GM12865 (cell line): Measurements from ENCODE around the gene FUT6.
A peak's percentile ranks its signal among the peaks of the same experiment; 100 is the strongest.

ENCODE experiments used
- DNase-seq: peaks from one replicate; pipeline ENCODE4 v3.0.0; 2010; ENCODE audit warnings: low read depth
- H3K4me3 ChIP-seq: 2 replicates; pipeline ENCODE4 v1.5.1; 2011; ENCODE audit warnings: mild to moderate bottlenecking, low read depth, low read length, control low read depth
- TF ChIP-seq, protein P1 (sequence below): IDR thresholded peaks from 2 replicates; pipeline ENCODE4 v1.5.1; 2011; ENCODE audit warnings: low read length, control low read depth, low read depth, inconsistent platforms; ENCODE audit not compliant: insufficient read depth; ENCODE audit errors: missing control alignments

FUT6 gene

DNA sequence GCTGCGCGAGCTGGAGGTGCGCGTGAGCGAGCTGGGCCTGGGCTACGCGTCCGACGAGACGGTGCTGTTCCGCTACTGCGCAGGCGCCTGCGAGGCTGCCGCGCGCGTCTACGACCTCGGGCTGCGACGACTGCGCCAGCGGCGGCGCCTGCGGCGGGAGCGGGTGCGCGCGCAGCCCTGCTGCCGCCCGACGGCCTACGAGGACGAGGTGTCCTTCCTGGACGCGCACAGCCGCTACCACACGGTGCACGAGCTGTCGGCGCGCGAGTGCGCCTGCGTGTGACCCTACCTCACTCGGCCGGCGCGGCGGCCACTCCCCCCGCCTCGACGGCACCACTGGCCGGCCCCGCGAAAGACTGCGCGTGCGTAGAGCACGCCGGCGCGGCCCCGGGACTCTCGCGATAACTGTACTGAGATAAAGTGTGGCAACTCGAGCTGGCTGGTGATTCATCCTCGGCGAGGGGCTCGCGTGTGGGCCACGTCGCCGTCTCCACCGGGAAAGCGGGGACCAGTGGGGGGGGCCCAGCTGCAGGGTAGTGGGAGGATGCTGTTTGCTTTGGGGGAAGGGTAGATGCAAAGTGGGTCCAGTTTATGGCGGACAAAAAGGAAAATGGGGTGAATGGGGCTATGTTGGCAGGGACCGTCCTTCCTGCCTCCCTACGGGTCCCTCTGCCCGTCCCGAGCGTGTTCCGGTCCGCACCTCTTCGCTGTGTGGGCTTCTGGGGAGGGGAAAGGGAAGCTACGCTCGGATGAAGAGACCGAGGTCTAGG is 11.4 kb downstream of the FUT6 start:
- H3K4me3 ChIP-seq, result peak overlapping the region; percentile 56
- TF ChIP-seq, protein P1, sequence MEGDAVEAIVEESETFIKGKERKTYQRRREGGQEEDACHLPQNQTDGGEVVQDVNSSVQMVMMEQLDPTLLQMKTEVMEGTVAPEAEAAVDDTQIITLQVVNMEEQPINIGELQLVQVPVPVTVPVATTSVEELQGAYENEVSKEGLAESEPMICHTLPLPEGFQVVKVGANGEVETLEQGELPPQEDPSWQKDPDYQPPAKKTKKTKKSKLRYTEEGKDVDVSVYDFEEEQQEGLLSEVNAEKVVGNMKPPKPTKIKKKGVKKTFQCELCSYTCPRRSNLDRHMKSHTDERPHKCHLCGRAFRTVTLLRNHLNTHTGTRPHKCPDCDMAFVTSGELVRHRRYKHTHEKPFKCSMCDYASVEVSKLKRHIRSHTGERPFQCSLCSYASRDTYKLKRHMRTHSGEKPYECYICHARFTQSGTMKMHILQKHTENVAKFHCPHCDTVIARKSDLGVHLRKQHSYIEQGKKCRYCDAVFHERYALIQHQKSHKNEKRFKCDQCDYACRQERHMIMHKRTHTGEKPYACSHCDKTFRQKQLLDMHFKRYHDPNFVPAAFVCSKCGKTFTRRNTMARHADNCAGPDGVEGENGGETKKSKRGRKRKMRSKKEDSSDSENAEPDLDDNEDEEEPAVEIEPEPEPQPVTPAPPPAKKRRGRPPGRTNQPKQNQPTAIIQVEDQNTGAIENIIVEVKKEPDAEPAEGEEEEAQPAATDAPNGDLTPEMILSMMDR, result no peak
- peak; percentile 93 for DNase-seq

DNA sequence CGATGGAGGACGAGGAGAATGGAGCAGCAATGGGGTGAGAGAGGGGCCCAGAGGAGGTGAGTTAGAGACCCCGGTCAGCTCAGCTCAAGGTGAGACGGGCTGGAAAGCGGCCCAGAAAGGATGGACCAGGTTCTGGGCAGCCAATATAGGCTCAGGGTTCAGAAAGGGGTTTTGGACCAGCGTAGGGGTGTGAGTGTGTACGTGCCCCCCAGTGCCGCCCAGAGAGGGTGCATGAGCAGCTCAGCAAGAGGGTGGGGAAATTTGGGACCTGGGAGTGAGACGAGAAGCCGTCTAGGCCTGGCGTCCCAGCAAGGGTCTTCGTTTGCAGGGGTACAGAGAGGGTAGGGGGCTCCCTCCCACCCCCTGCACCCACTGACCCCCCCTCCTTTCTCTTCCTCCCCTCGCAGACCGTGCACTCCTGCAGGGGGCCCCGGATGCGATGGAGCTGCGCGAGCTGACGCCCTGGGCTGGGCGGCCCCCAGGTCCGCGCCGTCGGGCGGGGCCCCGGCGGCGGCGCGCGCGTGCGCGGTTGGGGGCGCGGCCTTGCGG is 12.1 kb downstream of the FUT6 start:
- TF ChIP-seq, protein P1, result no peak
- H3K4me3 ChIP-seq, result peak overlapping the region; percentile 45
- DNase-seq, result no peak

DNA sequence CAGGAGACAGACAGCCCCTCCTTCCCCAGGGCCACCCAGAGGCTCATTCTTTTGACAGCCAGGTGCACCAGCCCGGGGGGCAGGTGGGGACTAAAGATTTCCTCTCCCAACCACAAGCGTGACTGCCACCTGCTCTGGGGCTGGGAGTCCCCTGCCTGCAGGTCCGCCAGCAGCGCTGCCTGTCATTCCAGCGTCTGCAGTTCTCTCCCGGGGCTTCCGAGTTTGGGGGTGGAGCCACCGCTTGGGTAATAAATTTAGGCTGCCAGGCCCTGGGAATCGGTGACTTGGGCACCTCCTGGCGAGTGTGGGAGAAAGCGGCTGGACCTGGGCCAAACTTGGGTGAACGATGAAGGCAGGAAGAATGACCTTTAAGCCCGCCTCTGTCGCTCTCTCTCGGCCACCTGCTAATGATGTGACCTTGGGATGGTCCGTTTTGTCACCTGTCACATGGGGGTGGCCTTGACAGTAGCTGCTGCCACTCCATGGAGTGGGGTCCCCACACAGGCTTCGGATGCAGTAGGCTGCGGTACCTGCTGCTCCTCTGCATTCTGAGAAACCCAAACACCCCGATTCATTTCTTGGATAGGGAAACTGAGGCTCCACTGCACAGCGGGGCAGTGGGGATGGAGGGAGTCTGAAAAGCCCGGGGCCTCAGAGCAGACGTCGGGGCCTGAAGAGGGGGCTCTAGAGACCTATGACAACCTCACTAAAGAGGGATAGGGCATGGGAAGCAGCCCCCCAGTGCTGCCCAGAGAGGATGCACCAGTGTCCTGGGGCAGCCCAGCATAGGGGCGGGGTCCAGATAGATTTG is 12.8 kb downstream of the FUT6 start:
- H3K4me3 ChIP-seq, result no peak overlapping the region; the same call in 1 of the 2 replicates
- TF ChIP-seq, protein P1, result no peak
- peak; percentile 59 for DNase-seq

DNA sequence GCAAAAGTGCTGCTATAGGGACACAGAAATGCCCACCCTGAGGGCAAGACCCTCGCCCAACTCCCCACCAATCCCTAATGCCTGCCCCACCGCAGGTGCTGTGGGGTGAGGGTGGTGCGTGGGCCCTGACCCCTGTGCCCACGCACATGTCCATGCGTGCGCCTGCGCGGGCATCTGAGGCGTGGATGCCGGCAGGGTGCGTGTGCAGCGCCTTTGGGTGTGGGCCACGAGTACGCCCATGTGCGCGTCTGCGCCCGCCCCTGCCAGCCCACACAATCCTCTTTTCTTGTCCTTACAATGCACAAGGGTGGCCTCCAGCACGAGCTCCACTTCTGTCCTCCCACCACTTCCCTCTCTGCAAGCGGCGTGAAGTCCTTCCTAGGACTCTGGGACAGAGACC is 14.3 kb downstream of the FUT6 start:
- no peak overlapping the region for H3K4me3 ChIP-seq
- no peak for DNase-seq
- TF ChIP-seq, protein P1, result no peak

DNA sequence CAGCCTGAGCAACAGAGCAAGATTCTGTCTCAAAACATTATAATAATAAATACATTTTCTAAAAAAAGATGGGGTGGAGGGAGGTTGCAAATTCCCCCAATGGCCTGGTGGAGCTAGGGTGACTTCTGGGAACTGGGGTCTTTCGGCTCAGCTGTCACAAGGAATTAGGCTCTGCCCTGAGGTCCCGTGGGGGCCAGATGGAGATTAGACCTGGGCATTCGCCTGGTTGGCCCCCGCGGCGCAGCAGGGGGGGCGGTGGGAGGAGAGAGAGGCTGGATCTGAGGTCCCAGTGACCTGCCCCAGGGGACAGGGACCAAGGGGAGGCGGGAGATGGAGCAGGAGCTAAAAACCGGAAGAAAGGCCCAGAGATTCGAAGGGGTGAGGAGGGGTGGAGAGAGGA is 14.8 kb downstream of the FUT6 start:
- no peak for DNase-seq
- H3K4me3 ChIP-seq, result no peak overlapping the region
- TF ChIP-seq, protein P1, result no peak

DNA sequence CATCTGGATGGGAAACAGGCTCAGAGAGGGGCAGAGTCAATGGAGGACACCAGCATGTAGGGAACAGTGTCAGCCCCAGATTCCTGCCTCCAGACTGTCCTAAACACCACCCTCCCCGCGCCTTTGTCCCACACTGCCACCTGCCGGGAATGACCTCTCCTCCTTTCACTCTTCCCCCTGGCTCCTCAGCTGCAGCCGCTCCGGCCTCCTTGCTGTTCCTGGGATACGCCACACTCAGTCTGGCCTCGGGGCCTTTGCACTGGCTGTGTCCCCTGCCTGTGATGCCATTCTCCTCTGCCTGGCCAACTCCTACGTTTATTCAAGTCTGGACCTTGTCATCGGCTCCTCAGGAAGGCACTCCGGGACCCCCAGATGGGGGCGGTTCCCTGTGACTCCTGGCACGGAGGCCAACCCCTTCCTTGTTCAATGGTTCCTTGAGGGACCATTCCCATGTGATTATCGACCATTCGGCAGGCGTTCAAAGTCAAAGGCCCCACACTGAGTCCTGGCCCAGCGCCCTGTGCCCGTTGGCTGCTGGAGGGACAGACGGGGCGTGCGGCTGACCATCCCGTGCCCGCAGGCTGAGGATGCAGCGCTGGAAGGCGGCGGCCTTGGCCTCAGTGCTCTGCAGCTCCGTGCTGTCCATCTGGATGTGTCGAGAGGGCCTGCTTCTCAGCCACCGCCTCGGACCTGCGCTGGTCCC is 15.8 kb downstream of the FUT6 start:
- DNase-seq, result no peak
- TF ChIP-seq, protein P1, result peak; percentile 1
- H3K4me3 ChIP-seq, result no peak overlapping the region
